Ovary (tissue), 9 donors: Measurements from ENCODE around the gene WASF2. TPM values are rescaled to one million over a fixed set of nuclear protein-coding genes. Genes with fewer than 3 reads are reported as not detected.
"Not testable (repeated sequence)": the region's sequence is repeated elsewhere in the genome, so short reads cannot be mapped to it uniquely, and the experiment has no call there.

Experiments used
- DNase-seq, 5 donors: peaks; one replicate each; pipeline ENCODE4 v3.0.0-alpha.2; 2019 to 2020
- H3K27ac ChIP-seq, 2 donors: fragments of 200-600 bp; one replicate each; pipeline versions ENCODE4 v1.5.1 to v1.8.0; 2019 to 2022
- H3K27me3 ChIP-seq: fragments of 200-600 bp; one replicate; pipeline ENCODE4 v1.8.0; 2022
- H3K36me3 ChIP-seq: fragments of 200-600 bp; sonication (generic); one replicate; pipeline ENCODE4 v1.5.1; 2019
- H3K4me1 ChIP-seq: one replicate; pipeline ENCODE4 v1.8.1; 2013; ENCODE audit warnings: mild to moderate bottlenecking, moderate library complexity; ENCODE audit not compliant: insufficient read depth
- H3K4me3 ChIP-seq: fragments of 200-600 bp; sonication (generic); one replicate; pipeline ENCODE4 v1.5.1; 2017
- H3K9me3 ChIP-seq, 2 donors: fragments of 200-600 bp in 1 of 2; sonication (generic) in 1 of 2; one replicate each; pipeline versions ENCODE4 v1.5.1 to v1.8.1; 2013 to 2019; ENCODE audit warnings: mild to moderate bottlenecking in 1 of 2, moderate library complexity in 1 of 2
- CTCF ChIP-seq, 3 donors: fragments of 450-650 bp in 2 of 3; fragments of 200-600 bp in 1 of 3; IDR thresholded peaks; one replicate each; pipeline versions ENCODE4 v1.5.1 to v1.8.0; 2016 to 2022; ENCODE audit warnings: antibody characterized with exemption in 3 of 3, mild to moderate bottlenecking in 1 of 3
- EP300 ChIP-seq: sonication (generic); formaldehyde crosslinking; IDR thresholded peaks from one replicate; pipeline ENCODE4 v1.6.1; 2017; ENCODE audit warnings: antibody characterized with exemption
- POLR2A ChIP-seq: fragments of 450-650 bp; IDR thresholded peaks from one replicate; pipeline ENCODE4 v1.6.1; 2017; ENCODE audit warnings: antibody characterized with exemption, mild to moderate bottlenecking, moderate library complexity
- WGBS, 3 donors: extraction: QIAGEN DNeasy Blood & Tissue Kit in 1 of 3; methylation state at CpG; one replicate each; pipeline versions ENCODE4 v1.1.5 to v1.1.7; 2013 to 2017; 5-methylcytosine and 5-hydroxymethylcytosine counted together
- intact Hi-C, 4 donors: fragments of 100-400 bp; cut with DNase I; formaldehyde crosslinking; loops; one replicate each; pipeline versions ENCODE4 v1.11.0 to v1.15.1; 2022 to 2023
- polyA plus RNA-seq, 2 donors: library from polyadenylated mRNA; stranded (reverse); fragments of 200-250 nt in 1 of 2; fragments of 350-450 nt in 1 of 2; fragmentation: Illumina TruSeq in 1 of 2; extraction: RNeasy Lipid Tissue Mini Kit (QIAGEN cat#74804) in 1 of 2; gene quantifications; one replicate each; pipeline ENCODE4 v1.2.3, GENCODE V29; 2013 to 2014
- total RNA-seq, 7 donors: library from RNA; depleted of rRNA in 2 of 7; stranded (reverse); fragments of >200 nt in 2 of 7; fragmentation: NEBNext Ultra II Directional in 3 of 7; extraction: Animal tissue kit (Norgen Biotek cat#: 25700) in 3 of 7; gene quantifications; one replicate each; pipeline versions ENCODE4 v1.1.0 to v1.2.4, GENCODE V29; 2016 to 2023
- donor health status: DM: no; HTN: no; CAD: no; lungs with moderate emphysema.
- donor health status: DM: no; HTN: no; CAD: no.
- donor health status: Bipolar disorder and iron deficiency.
- donor health status: DM: yes; HTN: yes; CAD: no.
- donor health status: DM: no; HTN: no; CAD: no.
- donor health status: DM: yes; HTN: yes; CAD: no.

Gene WASF2
- total and polyA plus RNA-seq, 9 donors, result 28.0 to 233 (median 153) TPM

DNA sequence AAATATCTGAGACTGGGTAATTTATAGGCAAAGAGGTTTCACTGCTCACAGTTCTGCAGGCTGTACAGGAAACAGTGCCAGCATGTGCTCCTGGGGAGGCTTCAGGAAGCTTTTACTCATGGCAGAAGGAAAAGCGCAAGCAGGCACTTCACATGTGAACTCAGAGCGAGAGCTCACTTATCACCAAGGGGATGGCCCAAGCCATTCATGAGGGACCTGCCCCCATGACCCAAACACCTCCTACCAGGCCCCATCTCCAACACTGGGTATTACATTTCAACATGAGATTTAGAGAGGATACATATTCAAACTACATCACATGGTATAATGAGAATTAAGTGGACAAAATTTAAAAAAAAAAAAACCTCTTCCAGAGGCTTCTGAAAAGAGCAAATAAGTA, 13.7 kb downstream of the WASF2 start:
- 85 to 100% (median 91%) methylated on average over 2 of the region's 2 CpGs for WGBS, 3 donors
- H3K4me1 ChIP-seq, result peaks cover 16% of the 10 kb centered on the region

GRCh38 chr1:27475720-27476119, 14.2 kb downstream of the WASF2 start:
- 65 to 81% (median 72%) methylated on average over 4 of the region's 4 CpGs for WGBS, 3 donors
- intact Hi-C loops, result no loop called here
- peaks cover 16% of the 10 kb centered on the region for H3K4me1 ChIP-seq

More for the DNA sequence above, 13.7 kb downstream of the WASF2 start:
- TF ChIP-seq EP300 (no peak), POLR2A (no peak), CTCF (IDR thresholded peaks at IDR 0.05) (no peak)
- Histone ChIP-seq H3K27ac (no peak overlapping the region), H3K4me3 (no peak overlapping the region), H3K27me3 (no peaks in the 10 kb centered on the region), H3K36me3 (no peaks in the 10 kb centered on the region), H3K9me3 (no peaks in the 10 kb centered on the region)
- no peak for DNase-seq
- intact Hi-C loops, result no loop called here

GRCh38 chr1:27473755-27474154, 16.2 kb downstream of the WASF2 start:
- Histone ChIP-seq H3K4me3 (no peak overlapping the region), H3K36me3 (no peaks in the 10 kb centered on the region), H3K4me1 (peaks cover 14% of the 10 kb centered on the region), H3K27ac (no peak overlapping the region), H3K9me3 (no peaks in the 10 kb centered on the region), H3K27me3 (no peaks in the 10 kb centered on the region)
- 16 to 21% (median 20%) methylated on average over 7 of the region's 7 CpGs for WGBS, 3 donors
- intact Hi-C loops, result no loop called here
- TF ChIP-seq POLR2A, result no peak
- TF ChIP-seq CTCF (IDR thresholded peaks at IDR 0.05), result no peak
- DNase-seq, result no peak

More at GRCh38 chr1:27475720-27476119, 14.2 kb downstream of the WASF2 start:
- Histone ChIP-seq H3K27me3 (no peaks in the 10 kb centered on the region), H3K4me3 (no peak overlapping the region), H3K9me3 (no peaks in the 10 kb centered on the region), H3K27ac (no peak overlapping the region), H3K36me3 (no peaks in the 10 kb centered on the region)
- TF ChIP-seq CTCF (IDR thresholded peaks at IDR 0.05) (no peak), EP300 (no peak), POLR2A (no peak)
- DNase-seq, result no peak

GRCh38 chr1:27472098-27472497, 17.9 kb downstream of the WASF2 start:
- H3K36me3 ChIP-seq, H3K27me3 ChIP-seq, intact Hi-C loops, H3K27ac ChIP-seq, DNase-seq, H3K9me3 ChIP-seq, H3K4me3 ChIP-seq: not testable (repeated sequence)
- WGBS, 3 donors, result 80 to 93% (median 91%) methylated on average over 7 of the region's 7 CpGs
- H3K4me1 ChIP-seq, result peaks cover 18% of the 10 kb centered on the region

- peaks cover 21% of the 10 kb centered on the region for H3K4me1 ChIP-seq
- intact Hi-C loops, result no loop called here
- H3K4me3 ChIP-seq, result no peak overlapping the region
- H3K9me3 ChIP-seq, result no peaks in the 10 kb centered on the region
- no peak for DNase-seq
- TF ChIP-seq POLR2A, result no peak
- no peak for TF ChIP-seq EP300
- no peak for TF ChIP-seq CTCF (IDR thresholded peaks at IDR 0.05)
- no peaks in the 10 kb centered on the region for H3K27me3 ChIP-seq
- H3K36me3 ChIP-seq, result no peaks in the 10 kb centered on the region
- WGBS, 3 donors, result 94 to 98% (median 96%) methylated on average over 3 of the region's 3 CpGs
- no peak overlapping the region for H3K27ac ChIP-seq
Observed at GRCh38 chr1:27471477-27471876, 18.5 kb downstream of the WASF2 start.
